Measurements from ENCODE around the gene LHX4.
"Not testable (repeated sequence)": the region's sequence is repeated elsewhere in the genome, so short reads cannot be mapped to it uniquely, and the experiment has no call there.

The LHX4 gene

GRCh38 chr1:180197231-180197630 is 32.8 kb upstream of the LHX4 start:
- no peak for DNase-seq (ENCODE audit: low read depth in 2 of 2)

GRCh38 chr1:180198196-180198595 is 31.9 kb upstream of the LHX4 start:
- DNase-seq (ENCODE audit: low read depth in 2 of 2) = no peak

- no peak for DNase-seq (ENCODE audit: low read depth in 2 of 2)
Measured at GRCh38 chr1:180198611-180199010, 31.5 kb upstream of the LHX4 start.

DNA sequence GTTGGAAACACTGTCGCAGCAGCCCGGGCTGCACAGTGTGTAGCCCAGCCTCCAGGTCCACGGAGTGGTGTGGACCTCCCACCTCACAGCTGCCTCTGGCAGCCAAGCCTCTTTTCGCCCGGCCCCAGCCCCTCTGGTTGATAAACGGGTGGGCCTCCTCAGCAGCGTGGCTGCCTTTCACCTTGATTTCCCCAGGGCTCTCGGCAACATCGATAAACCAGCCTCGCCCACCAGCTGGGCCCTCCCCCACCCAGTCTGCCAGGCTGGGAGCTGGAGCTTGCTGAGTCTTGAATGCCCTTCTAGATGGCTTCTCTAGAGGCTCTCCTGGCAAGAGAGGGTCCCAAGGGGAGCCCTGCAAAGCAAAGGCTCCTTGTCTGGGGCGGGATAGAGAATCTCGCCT is 31.0 kb upstream of the LHX4 start:
- no peak for DNase-seq (ENCODE audit: low read depth in 2 of 2)

DNA sequence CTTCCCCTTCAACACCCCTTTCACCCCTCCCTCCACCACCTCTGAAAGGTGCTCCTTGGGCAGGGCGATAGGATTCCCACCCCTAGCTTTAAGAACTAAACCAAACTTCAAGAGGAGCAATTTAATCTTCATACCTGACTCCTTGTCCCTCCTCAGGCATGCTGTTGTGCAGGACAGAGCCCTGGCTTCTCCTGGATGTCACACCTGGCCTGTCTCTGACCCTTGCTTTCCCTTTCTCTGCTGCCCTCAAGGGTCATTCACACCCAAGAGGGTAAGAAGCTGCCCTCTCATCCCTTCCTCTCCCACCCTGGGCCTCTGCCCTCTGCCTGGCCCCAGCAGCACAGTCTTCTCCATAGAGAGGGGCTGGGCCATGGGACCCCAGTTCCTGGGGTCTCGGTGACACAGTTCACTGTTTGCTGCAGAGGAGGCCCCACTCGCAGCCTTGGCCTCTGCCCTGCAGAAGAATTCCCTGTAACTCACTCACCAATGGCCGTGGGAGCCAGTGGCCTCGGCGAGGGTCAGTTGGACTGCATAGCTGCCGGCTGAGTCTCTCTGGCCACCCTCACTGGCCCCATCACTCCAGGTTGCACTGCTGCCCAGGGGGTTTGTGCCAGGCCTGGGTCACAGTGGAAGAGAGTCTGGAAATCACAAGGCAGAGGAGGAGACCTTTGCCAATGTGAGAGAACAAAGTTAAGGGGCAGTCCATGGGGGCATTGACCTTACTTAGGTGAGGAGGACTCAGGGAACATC is 28.4 kb upstream of the LHX4 start:
- DNase-seq (ENCODE audit: low read depth in 2 of 2) = no peak

DNA sequence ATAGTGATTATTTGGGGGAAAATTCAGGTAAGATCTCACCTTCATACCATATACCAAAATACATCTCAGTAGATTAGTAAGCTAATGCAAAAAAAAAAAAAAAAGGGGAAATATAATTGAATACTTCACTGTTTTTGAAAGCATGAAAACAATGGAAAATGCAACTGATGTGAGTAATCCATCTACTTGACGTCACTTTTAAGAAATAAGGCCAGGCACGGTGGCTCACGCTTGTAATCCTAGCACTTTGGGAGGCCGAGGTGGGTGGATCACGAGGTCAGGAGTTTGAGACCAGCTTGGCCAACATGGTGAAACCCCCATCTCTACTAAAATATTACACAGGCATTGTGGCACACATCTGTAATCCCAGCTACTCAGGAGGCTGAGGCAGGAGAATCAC is 27.5 kb upstream of the LHX4 start:
- DNase-seq (ENCODE audit: low read depth in 2 of 2) = not testable (repeated sequence)

GRCh38 chr1:180204231-180204630 is 25.8 kb upstream of the LHX4 start:
- no peak for DNase-seq (ENCODE audit: low read depth in 2 of 2)

DNA sequence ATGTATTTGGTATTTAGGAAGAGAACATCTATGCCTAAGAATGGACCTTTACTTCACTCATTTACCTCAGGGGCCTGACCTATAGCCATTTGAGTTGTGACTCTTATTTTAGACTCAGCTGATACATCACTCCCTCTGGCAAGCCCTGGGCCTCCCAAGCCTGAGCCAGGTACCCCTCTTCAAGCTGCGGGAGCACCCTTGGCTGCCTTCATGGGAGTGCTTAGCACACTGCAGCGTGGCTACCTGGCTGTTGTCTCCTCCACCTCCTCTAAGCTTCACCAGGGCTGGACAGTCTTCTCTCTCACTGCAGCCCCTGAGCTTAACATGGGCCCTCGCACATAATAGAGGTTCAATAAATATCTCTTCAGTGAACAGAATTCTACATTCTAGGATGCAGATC is 23.5 kb upstream of the LHX4 start:
- DNase-seq (ENCODE audit: low read depth in 2 of 2) = no peak

GRCh38 chr1:180208264-180208663 is 21.8 kb upstream of the LHX4 start:
- no peak for DNase-seq (ENCODE audit: low read depth in 2 of 2)

DNA sequence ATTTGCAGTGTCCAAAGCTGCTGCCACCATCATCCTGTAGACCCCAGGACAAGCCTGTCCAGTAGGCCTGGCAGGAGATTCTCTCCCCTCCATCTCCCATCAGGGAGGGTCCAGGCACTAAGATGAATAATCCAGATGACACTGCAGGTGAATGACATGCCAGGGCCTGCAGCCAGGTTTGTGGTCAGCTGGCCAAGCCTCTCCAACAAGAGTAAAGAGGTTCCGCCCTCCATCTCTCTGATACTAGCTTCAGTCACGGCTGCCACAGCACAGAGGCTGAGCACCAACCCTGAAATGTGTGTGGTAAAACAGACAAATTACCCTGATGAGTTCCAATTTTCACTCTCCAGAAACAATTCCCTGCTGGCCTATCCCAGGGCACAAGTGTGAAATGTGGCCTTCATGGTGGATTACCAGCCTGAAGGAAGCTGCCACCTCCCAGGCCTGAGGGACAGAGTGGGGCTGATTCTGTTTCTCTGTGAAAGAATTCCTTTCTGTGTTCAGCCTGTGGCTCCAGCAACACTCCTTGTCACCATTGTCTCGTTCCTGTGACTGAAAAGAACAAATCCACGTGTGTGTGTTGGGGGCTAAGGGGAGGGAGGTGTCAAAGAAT is 19.9 kb upstream of the LHX4 start:
- DNase-seq (ENCODE audit: low read depth in 2 of 2) = no peak

DNA sequence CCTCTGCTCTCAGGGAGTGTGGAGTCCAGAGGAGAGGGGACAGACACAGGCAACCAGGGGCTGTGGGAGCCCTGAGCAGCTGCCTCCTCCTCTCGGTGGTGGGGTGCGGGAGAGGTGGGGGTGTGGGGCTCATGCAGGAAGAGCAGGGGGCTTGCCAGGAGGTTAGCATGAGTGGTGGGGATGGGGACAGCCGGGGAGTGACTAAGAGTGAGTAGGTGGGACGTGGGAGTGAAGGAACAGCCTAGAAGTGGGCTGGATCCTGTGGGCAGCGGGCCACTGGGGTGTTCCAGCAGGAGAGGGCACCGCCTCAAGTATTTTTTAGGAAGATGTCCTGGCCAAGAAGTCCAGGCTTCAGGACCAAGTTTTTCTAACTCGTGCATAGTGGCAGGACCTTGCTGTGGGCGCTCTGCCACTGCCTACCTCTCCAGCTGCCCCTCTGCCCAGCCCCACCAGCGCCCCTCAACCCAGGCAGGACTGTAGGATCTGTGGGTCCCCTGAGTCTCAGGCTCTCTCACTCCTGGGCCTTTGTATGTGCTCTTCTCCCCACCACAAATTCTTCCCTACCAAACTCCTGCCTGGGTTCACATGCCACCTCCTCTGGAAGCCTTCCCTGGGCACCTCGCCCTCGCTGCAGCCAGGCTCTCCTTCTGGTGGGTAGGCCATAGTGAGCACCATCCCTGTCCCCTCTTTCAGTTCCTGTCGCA is 18.8 kb upstream of the LHX4 start:
- DNase-seq (ENCODE audit: low read depth in 2 of 2) = no peak

- DNase-seq (ENCODE audit: low read depth in 2 of 2) = no peak
Measured at GRCh38 chr1:180211860-180212229, 18.2 kb upstream of the LHX4 start.

- DNase-seq (ENCODE audit: low read depth in 2 of 2) = no peak
Measured at GRCh38 chr1:180213401-180214170, 16.5 kb upstream of the LHX4 start.

GRCh38 chr1:180215856-180216625 is 14.0 kb upstream of the LHX4 start:
- no peak for DNase-seq (ENCODE audit: low read depth in 2 of 2)

GRCh38 chr1:180217006-180217405 is 13.1 kb upstream of the LHX4 start:
- no peak for DNase-seq (ENCODE audit: low read depth in 2 of 2)

DNA sequence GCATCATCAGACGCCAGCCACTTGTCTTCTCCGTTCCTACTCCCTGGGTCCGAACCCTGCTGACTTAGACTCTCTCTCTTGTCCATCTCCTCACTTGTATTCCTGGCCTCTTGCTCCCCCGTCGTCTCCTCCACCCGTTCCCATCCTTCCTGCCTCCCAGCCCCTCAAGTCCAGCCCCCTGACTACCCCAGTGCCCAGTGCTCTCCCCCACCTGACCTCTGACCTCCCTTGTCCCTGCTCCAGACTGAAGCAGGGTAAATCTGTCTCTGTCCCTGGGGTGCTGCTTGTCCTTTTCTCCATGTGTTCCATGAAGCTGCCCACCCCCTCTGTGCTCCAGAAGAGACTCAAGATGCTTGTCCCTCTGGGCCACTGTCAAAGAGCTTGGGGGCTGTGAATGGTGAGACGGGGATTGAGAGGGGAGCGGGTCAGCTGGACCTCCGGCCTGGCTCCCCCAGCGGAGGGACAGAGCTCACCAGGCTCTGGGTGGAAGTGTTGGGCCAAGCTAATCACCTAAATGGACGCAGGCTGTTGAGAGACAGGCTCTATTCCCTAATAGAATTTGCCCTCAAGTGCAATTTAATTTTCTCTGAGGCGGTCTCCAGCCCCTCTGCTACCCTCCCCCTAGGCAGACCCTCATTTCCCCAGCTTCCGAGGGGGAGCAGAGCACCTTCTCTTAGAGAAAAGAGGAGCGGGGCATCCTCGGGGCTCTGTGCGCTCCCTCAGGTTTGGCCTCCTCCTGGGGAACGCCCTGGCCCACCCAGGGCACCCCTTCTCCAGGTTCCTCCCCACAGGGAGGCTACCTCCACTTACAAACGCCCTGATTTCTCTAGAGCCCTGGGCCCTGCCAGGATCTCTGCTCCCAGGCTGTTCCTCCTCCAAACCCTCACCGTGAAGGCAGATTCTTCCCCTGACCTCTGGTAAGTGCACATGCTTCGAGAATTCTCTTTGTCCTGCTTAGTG is 11.0 kb upstream of the LHX4 start:
- no peak for DNase-seq (ENCODE audit: low read depth in 2 of 2)

DNA sequence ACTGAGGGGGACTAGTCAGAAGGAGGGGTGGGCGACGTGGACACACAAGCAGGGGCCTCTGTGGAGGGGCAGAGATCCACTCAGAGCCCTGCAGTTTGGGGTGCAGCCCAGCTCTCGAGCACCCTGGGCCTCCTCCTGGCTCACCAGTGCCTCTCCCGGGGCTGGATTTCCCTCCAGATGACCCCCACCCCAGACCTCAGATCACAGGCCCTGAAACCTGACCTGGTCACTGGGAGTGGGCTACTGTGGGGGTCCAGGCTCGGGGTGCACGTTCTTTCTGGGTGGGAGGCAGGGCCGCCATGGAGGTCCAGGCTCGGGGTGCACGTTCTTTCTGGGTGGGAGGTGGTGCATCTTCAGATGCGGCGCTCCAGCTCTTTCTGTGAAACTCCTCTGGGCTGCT is 10.3 kb upstream of the LHX4 start:
- DNase-seq (ENCODE audit: low read depth in 2 of 2) = no peak

- no peak for DNase-seq (ENCODE audit: low read depth in 2 of 2)
Measured at GRCh38 chr1:180221462-180221861, 8.6 kb upstream of the LHX4 start.

DNA sequence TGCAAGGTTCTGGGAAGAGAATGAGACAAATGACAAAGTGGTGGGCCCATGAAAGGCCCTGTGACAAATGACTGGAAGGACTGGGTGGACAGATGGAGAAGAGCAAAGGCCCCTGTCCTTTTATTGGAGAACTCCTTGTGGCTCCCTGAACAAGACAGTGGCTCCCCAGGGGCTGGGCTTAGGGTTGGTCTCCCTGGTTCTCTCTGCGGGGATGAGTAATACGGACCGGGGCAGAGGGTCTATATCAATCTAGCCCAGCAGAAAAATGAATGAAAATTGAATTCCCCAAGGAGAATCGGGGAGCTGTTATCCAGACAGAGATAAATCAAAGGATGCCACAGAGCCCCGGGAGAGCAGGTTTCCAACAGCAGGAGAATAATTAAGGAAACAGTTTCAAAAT is 5.2 kb upstream of the LHX4 start:
- DNase-seq (ENCODE audit: low read depth in 2 of 2) = no peak

DNA sequence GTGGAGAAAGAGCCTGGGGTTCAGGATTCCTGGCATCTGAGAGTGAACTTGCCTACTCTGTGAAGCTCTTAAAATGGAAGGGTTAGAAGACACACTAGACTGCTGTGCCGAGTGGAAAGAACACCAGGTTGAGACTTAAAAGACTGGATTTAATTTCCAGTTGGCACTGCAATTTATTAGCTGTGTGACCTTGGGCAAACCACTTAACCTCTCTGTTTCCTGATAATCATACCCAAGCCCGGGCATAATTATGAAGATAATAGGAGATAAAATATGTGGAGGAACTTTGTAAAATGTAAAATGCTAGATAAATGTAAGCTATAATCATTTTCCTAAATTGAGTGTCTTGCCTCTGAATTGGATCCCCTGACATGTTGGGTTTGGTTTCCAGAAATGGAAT is 4.7 kb upstream of the LHX4 start:
- no peak for DNase-seq (ENCODE audit: low read depth in 2 of 2)
